NAMALWA (cell line): ENCODE data around the gene SRC.

Source experiments
- DNase-seq: peaks from one replicate; pipeline ENCODE4 v3.0.0-alpha.2; 2015; ENCODE audit warnings: low spot score

SRC gene

DNA sequence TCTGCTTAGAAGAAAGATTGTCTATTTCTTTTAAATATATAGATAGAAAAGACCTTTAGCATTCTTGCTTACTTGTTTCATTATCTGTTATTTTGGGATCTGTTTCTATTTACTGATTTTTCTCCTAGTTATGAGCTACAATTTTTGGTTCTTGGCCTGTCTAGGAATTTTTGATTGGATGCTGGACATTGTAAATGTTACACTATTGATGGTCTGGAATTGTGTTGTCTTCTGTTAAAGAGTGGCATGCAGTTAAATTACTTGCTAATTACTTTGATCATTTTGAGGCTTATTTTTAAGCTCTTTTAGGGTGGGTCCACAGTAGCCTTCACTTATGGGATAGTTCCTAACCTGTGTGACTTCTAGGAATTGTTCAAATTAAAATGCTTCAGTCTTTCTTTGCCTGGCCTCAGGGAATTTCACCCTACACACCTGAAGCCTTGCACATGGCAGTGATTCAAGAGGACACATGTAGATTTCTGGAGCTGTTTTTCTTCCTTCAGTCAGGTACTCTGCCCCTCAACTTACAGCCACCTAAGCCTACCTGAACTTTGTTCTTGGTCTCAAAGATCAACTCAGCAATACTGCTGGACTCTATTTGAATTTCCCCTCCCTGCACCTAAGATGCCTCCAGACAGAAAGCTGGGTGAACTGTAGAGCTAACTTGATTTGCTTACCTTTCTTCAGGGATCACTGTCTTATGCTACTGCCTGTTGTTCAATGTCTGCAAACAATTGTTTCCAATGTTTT is 108.9 kb downstream of the SRC start:
- DNase-seq = no peak
